Measurements from ENCODE around the gene INPP5F.
"Not testable (repeated sequence)": the region's sequence is repeated elsewhere in the genome, so short reads cannot be mapped to it uniquely, and the experiment has no call there.

Gene INPP5F

DNA sequence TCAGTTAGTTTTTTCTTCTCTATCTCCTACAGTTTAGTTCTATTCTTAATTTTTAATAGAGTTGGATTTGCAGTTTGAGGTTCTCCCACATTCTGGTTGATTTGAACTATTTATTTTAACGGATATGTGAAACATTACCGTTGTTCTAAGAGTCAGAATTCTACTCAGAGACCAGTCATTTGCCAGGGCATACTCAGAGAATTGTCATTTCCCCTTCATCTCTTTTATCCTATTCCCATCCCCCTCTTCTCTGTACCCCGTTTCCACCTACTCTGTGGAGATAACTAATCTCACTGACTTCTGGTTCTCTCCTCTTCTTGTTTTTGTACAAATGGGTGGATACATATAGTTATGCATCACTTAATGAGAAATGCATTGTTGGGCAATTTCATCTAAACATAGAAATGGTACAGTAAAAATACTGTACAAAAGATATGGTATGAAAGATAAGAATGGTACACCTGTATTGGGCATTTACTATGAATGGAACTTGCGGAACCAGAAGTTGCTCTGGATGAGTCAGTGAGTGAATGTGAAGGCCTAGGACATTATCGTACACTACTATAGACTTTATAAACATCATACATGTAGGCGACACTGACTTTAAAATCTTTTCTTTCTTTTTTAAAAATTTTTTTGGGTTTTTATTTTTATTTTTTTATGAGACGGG, 53.1 kb downstream of the INPP5F start:
- DNase-seq = no peak

DNA sequence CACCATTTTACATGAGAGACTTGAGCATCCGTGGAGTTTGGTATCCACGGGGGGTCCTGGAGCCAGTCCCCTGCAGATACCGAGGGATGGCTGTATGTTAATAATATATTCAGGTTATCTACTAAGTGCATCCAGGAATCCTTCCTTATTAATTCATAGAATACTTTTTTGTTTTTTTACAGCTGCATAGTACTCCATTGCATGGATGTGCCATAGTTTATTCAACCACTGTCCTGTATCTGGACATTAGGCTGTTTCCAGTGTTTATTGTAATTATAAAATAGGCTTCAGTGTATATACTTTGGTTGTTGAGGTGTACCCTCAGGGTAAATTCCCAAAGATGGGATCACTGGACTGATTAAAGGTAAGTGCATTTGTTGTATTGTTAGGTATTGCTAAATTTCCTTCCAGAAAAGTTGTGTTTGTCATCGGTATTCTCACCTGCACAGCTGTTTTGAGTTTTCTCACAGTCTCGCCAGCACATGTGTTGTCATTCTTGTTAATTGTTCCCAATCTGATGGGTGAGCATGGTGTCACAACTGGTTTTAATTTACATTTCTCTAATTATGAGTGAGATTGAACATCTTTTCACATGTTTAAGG, 55.1 kb downstream of the INPP5F start:
- DNase-seq = no peak

GRCh38 chr10:119781498-119781897, 55.6 kb downstream of the INPP5F start:
- no peak for DNase-seq

GRCh38 chr10:119782981-119783664, 57.3 kb downstream of the INPP5F start:
- DNase-seq = no peak

- DNase-seq = no peak
Measured at GRCh38 chr10:119783665-119784027, 57.8 kb downstream of the INPP5F start.

DNA sequence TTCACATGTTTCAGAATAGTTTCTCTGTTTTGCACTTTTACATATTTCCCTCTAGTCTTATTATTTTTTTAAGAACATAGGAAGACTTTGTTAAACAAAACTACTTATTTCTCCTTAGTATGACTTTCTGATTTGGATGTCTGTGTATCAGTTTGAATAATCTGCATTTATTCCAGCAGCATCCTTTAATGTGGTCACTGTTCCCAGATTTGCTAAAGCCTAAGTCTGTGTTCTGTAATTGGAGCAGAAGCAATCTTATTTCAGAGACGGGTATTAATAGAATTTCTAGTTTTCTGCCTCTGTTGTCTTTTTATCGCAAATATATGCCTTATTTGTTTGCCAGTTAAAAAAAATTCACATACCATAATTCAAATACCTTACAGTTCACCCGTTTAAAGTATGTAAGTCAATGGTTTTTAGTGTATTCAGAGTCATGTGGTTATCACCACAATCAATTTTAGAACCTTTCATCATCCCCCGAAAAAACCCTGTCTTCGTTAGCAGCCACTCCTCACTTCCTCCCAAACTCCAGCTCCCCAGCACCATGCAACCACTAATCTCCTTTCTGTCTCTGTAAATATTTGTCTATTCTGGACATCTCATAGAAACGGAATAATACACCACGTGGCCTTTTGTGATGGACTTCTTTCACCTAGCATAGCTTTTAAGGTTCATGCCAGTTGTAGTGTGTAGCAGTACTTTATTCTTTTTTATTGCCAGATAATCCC, 58.7 kb downstream of the INPP5F start:
- peak in 2 of 3 experiments; percentile 24 to 48 for DNase-seq

GRCh38 chr10:119786117-119786769, 60.4 kb downstream of the INPP5F start:
- no peak for DNase-seq

DNA sequence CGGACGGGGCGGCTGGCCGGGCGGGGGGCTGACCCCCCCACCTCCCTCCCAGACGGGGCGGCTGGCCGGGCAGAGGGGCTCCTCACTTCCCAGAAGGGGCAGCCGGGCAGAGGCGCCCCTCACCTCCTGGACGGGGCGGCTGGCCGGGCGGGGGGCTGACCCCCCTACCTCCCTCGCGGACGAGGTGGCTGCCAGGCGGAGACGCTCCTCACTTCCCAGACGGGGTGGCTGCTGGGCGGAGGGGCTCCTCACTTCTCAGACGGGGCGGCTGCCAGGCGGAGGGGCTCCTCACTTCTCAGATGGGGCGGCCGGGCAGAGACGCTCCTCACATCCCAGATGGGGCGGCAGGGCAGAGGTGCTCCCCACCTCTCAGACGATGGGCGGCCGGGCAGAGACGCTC, 69.3 kb downstream of the INPP5F start:
- DNase-seq = not testable (repeated sequence)

DNA sequence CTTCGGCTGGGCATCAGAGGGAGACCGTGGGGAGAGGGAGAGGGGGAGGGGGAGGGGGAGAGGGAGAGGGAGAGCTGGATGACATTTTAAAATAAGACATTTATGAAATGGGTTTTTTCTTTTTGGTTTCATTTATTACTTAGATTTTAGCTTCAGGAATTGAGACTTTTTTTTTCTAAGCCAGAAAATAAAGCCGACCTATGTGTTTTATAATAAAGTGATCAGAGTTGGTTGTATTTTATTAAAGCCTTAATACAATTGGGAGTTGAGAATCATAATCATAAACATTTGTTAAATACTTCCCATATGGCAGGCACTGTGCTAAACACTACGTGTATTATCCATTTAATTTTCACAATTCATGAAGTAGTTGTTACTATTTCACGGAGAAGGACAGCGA, 70.2 kb downstream of the INPP5F start:
- DNase-seq = no peak

- no peak for DNase-seq
Measured at GRCh38 chr10:119801176-119801575, 75.3 kb downstream of the INPP5F start.

GRCh38 chr10:119801998-119802538, 76.2 kb downstream of the INPP5F start:
- DNase-seq = peak in 1 of 3 experiments; percentile 21

DNA sequence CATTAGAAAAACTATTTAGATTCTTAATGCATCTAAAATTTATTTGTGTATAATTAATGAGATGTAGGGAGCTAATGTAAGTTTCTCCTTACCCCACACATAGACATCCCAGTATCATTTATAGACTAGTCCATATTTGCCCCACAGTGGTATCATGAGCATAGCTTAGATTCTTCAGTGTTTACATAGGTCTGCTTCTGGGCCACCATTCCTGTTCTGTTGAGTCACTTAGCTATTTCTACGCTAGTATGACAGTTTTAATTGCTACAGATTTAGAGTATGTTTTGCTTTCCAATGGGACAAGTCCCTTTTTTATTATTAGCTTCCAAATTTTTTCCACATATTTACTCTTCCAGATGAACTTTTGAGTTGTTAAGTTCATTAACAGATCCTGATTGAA, 77.4 kb downstream of the INPP5F start:
- no peak for DNase-seq

DNA sequence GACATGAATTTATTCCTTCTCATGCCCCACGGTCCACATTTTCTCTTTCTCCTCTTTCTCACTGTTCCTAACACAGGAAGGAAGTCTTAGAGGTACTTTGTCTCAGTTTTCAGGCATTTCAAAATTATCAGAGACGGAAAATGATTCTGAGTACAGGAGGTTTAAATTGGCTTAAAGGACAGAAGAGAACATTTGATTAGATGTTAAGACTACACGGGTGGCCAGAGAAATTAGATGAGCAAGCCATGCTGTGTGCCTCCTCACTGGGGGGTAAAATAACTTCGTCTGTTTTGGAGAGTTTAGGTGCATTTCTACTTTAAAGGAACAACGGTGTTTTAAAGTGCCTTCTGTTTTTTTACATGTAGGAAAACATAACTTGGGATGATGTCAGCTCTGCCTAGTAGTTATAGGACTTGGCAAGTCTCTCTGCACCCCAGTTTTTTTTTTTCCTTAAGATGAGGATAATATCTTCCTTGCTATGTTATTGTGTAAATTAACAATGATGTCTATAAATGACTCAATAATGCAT, 79.9 kb downstream of the INPP5F start:
- no peak for DNase-seq

DNA sequence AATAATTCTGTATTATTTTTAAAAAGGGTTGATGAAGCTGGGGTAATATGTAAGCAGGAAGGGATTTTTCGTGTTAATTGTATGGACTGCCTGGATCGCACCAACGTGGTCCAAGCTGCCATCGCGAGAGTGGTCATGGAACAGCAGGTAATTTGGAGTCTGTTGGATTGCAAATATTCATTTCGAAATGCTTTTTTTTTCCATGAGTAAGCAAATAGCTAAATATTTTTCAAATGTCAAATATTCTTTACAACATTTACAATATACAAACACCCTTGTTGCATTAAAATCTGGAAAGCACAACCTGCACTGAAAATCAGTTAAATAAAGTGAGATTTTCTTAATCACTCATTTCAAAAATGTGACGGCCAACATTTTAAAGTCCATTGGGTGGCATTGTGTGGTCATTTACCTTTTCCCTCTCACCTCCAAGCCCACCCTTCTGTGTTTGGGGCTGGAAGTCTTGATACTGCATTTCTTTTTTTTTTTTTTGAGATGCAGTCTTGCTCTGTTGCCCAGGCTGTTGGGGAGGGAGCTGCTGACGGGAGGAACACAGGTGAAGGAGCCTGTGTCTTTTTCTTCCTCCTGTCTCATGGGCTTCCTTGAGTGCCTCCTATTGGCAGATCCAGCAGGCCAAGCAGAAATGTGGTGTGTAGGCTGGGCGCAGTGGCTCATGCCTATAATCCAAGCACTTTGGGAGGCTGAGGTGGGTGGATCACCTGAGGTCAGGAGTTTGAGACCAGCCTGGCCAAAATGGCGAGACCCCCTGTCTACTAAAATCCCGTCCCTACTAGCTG, 80.7 kb downstream of the INPP5F start:
- no peak for DNase-seq

- DNase-seq = no peak
Measured at GRCh38 chr10:119807960-119808697, 82.3 kb downstream of the INPP5F start.

DNA sequence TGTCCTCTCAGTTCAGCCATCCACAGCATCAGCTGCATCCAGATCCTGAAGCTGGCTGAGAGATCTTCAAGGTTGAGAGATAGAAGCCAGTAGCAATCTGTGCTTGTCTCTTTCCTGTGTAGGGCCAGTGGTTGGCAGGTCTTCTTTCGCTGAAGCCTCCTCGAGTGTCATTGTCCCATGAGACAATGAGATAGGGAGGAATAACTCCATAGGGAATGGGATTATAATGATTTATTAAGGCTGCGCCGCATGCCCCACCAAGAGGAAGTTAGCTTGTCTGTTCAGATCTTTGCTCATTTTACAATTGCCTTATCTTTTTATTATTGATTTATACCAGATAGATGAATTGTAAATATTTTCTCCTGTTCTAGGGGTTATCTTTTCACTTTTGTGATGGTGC, 85.3 kb downstream of the INPP5F start:
- DNase-seq = no peak

DNA sequence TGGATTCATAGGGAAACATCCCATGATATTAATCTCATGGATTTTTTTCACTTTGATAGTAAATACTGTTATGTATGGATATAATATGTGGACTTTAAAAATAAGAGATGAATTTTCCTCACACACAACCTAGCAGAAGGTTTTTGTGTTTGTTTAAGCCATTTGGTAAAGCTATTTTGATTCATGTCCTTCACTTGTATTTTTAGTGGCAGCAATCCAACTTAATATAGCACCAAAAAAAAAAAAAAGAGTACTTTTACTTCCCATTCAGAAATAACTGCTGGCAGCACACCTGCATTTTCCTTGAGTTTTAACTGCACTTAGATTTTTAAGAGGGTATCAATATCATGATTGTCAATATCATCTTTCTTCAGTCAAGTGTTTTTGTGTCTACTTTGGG, 86.8 kb downstream of the INPP5F start:
- peak in 1 of 3 experiments; percentile 9 for DNase-seq

DNA sequence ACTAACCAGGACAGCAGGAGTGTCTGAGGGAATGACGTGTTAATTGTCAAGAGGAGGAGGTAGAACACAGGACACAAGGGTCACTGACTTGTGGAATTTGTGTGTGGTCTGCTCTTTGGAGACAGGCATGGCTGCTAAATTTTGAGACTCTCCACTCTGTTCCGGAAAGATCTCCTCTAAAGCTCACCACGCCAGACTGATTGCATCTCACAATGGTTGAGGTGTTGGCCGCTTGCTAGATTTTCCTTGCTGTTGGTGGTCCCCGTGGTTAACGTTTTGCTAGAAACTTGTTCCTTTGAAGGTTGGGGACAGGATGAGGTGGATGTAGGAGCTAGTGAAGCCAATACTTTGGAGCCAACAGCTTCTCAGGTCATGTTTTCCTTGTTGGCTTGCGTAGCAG, 89.8 kb downstream of the INPP5F start:
- DNase-seq = no peak

DNA sequence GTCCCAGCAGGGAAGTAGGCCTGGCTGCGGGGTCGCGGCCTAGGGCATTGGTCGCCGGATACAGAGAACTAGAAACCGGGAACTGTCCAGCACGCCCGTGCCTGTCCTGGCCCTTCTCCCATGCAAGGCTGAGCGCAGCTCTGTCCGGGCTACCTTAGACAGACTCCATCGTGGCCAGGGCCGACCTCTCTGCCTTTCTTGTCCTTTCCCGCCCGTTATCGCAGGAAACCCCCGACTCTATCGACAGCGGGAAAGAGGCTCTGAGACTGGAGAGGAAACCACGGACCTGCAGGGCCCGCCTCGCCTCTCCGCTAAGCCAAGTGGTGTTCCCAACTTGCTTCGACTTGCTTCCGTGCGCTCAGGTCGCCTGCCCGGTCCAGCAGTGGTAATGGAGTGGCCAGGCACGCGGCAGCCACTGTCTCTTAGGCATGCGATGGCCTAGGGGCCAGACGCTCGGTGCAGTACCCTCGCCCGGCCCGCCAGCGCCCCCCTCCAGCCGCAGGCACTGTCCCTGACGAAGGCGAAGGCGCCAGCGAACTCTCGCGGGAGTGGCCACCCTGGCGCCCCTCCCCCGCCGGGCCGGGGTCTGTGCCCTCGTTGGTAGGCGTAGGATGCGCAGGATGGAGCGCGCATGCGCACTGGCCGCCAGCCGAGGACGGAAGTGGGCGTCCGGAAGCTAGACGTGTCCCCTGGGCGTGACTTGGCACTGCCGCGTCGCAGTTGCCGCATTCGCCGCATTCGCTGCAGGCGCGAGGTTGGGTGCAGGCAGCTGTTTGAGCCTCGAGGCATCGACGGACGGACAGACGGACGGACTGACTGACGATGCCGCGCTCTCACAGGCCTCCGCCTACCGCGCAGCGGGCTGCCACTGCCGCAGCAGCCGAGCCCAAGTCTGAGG, 92.4 kb downstream of the INPP5F start:
- DNase-seq = no peak

DNA sequence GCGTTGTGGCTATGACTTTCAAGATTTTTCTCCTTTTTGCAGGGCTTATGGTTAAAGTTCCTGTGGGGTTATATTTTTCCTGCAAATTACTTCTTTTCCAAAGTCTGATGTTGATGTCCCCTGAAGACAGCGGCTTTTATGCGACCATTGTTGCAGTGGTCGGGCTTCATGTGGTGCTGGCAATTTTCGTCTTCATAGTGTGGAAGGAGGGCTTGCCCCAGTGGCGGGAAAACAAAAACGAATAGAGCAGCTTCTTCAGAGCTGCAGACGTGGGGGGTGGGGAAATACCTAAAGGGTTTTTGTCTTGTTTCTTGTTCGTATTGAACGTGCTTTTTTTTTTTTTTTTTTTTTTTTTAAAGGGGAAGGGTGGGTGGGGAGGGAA, 93.0 kb downstream of the INPP5F start:
- DNase-seq = no peak
